WTC11 (cell line): Measurements from ENCODE around the gene SMYD1. TPM values are rescaled to one million over a fixed set of nuclear protein-coding genes. Genes with fewer than 3 reads are reported as not detected.
A peak's percentile ranks its signal among the peaks of the same experiment; 100 is the strongest.

Source experiments
- ATF1 ChIP-seq: sonication (generic); formaldehyde crosslinking; IDR thresholded peaks from 2 replicates; pipeline ENCODE4 v1.8.1; 2023; ENCODE audit warnings: mild to moderate bottlenecking, moderate library complexity, missing genetic modification reagents
- CBFB ChIP-seq: sonication (generic); formaldehyde crosslinking; IDR thresholded peaks from 2 replicates; pipeline ENCODE4 v1.8.1; 2022; ENCODE audit warnings: mild to moderate bottlenecking, low read depth, missing genetic modification reagents
- CREB1 ChIP-seq: sonication (generic); formaldehyde crosslinking; IDR thresholded peaks from 2 replicates; pipeline ENCODE4 v1.8.0; 2023; ENCODE audit warnings: mild to moderate bottlenecking, missing genetic modification reagents
- ESRRA ChIP-seq: sonication (generic); formaldehyde crosslinking; IDR thresholded peaks from 2 replicates; pipeline ENCODE4 v1.8.1; 2022; ENCODE audit warnings: mild to moderate bottlenecking, missing genetic modification reagents, borderline replicate concordance
- FOXP1 ChIP-seq: sonication (generic); formaldehyde crosslinking; IDR thresholded peaks from 2 replicates; pipeline ENCODE4 v1.8.0; 2022; ENCODE audit warnings: missing genetic modification reagents, mild to moderate bottlenecking, moderate library complexity, borderline replicate concordance
- GTF2I ChIP-seq: fragments of 250-450 bp; sonication (Bioruptor Pico); conservative IDR thresholded peaks from 2 replicates; pipeline ENCODE4 v1.4.0; 2021; ENCODE audit warnings: mild to moderate bottlenecking
- JUN ChIP-seq: sonication (generic); formaldehyde crosslinking; IDR thresholded peaks from 2 replicates; pipeline ENCODE4 v1.8.0; 2023; ENCODE audit warnings: mild to moderate bottlenecking, missing genetic modification reagents
- MXD4 ChIP-seq: fragments of 250-450 bp; sonication (Bioruptor Pico); IDR thresholded peaks from 2 replicates; pipeline ENCODE4 v1.8.0; 2021; ENCODE audit warnings: mild to moderate bottlenecking, moderate library complexity, borderline replicate concordance
- MYBL2 ChIP-seq: sonication (generic); formaldehyde crosslinking; IDR thresholded peaks from 2 replicates; pipeline ENCODE4 v1.8.1; 2023; ENCODE audit warnings: mild to moderate bottlenecking, moderate library complexity, missing genetic modification reagents
- PRRX2 ChIP-seq: fragments of 250-450 bp; sonication (Bioruptor Pico); IDR thresholded peaks from 2 replicates; pipeline ENCODE4 v1.8.0; 2021; ENCODE audit warnings: mild to moderate bottlenecking
- RELA ChIP-seq: sonication (generic); formaldehyde crosslinking; IDR thresholded peaks from 2 replicates; pipeline ENCODE4 v1.8.1; 2022; ENCODE audit warnings: missing genetic modification reagents, mild to moderate bottlenecking, borderline replicate concordance
- SMAD3 ChIP-seq: sonication (generic); formaldehyde crosslinking; IDR thresholded peaks from 2 replicates; pipeline ENCODE4 v1.8.0; 2022; ENCODE audit warnings: missing genetic modification reagents, mild to moderate bottlenecking, borderline replicate concordance
- SOX15 ChIP-seq: fragments of 250-450 bp; sonication (Bioruptor Pico); IDR thresholded peaks from 2 replicates; pipeline ENCODE4 v1.9.0; 2021; ENCODE audit warnings: mild to moderate bottlenecking
- TCF7 ChIP-seq: sonication (generic); formaldehyde crosslinking; IDR thresholded peaks from 2 replicates; pipeline ENCODE4 v1.8.0; 2022; ENCODE audit warnings: mild to moderate bottlenecking, low read depth, missing genetic modification reagents, moderate library complexity
- ZNF416 ChIP-seq: fragments of 250-450 bp; sonication (Bioruptor Pico); IDR thresholded peaks from 2 replicates; pipeline ENCODE4 v1.9.0; 2021; ENCODE audit warnings: mild to moderate bottlenecking, inconsistent platforms
- ZNF671 ChIP-seq: fragments of 250-450 bp; sonication (Bioruptor Pico); IDR thresholded peaks from 2 replicates; pipeline ENCODE4 v1.8.0; 2021; ENCODE audit warnings: mild to moderate bottlenecking
- total RNA-seq: library from RNA; stranded (reverse); gene quantifications from 3 replicates; pipeline ENCODE4 v1.2.3, GENCODE V29; 2021
- TF ChIP-seq, protein P1 (sequence below): fragments of 250-450 bp; sonication (Bioruptor Pico); IDR thresholded peaks from 2 replicates; pipeline ENCODE4 v1.9.0; 2021; ENCODE audit warnings: mild to moderate bottlenecking, borderline replicate concordance
- TF ChIP-seq, protein P2 (sequence below): sonication (generic); formaldehyde crosslinking; IDR thresholded peaks from 2 replicates; pipeline ENCODE4 v1.8.1; 2022; ENCODE audit warnings: low read depth, mild to moderate bottlenecking, moderate library complexity, missing genetic modification reagents, borderline replicate concordance
- TF ChIP-seq, protein P3 (sequence below): fragments of 250-450 bp; sonication (Bioruptor Pico); IDR thresholded peaks from 2 replicates; pipeline ENCODE4 v2.1.2; 2022; ENCODE audit warnings: mild to moderate bottlenecking, moderate library complexity
- TF ChIP-seq, protein P4 (sequence below): sonication (generic); formaldehyde crosslinking; IDR thresholded peaks from 2 replicates; pipeline ENCODE4 v1.8.0; 2023; ENCODE audit warnings: missing genetic modification reagents
- TF ChIP-seq, protein P5 (sequence below): sonication (generic); formaldehyde crosslinking; IDR thresholded peaks from 2 replicates; pipeline ENCODE4 v1.8.1; 2023; ENCODE audit warnings: mild to moderate bottlenecking, missing genetic modification reagents
- TF ChIP-seq, protein P6 (sequence below): sonication (generic); formaldehyde crosslinking; IDR thresholded peaks from 2 replicates; pipeline ENCODE4 v1.8.1; 2022; ENCODE audit warnings: missing genetic modification reagents, borderline replicate concordance
- TF ChIP-seq, protein P7 (sequence below): fragments of 250-450 bp; sonication (Bioruptor Pico); IDR thresholded peaks from 2 replicates; pipeline ENCODE4 v1.8.0; 2021; ENCODE audit warnings: mild to moderate bottlenecking

Gene SMYD1
- total RNA-seq, 1 experiment from 2014 or later: not detected

DNA sequence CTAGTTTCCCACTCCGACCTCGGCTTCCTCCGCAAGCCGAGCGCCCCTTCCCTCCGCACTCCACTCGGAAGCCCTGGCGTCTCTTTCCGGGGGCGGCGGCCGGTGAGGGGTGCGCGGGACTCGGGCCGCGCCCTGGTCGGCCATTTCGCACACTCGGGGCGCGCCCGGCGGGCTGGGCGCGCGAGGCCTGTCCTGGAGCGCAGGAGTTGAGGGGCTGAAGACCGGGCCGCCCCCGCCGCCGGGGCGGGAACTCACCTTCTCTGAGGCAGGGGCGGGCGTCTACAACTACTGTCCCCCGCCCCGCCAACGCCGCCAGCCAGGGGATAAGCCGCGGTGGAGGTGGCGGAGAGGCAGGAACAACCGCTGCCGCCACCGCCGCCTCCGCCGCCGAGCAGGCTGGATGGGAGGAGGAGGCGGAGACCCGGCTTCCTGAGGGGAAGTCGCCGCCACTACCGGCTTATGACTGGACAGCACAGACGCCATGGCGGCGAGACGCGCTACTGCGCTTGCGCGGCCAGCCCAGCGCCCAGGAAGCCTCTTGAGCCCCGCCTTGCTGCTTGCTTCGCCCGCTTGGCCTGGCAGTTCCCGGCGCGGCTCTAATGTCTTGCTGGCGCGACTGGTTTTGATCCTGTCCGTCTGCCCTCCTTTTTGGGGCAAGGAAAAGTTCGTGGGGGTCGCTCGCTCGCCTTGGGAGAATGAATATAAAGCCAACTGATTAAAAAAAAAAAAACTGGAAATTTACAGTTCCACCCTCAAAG, 12.1 kb upstream of the SMYD1 start, which contains the start of gene KRCC1 (continued):
- TF ChIP-seq, protein P1, sequence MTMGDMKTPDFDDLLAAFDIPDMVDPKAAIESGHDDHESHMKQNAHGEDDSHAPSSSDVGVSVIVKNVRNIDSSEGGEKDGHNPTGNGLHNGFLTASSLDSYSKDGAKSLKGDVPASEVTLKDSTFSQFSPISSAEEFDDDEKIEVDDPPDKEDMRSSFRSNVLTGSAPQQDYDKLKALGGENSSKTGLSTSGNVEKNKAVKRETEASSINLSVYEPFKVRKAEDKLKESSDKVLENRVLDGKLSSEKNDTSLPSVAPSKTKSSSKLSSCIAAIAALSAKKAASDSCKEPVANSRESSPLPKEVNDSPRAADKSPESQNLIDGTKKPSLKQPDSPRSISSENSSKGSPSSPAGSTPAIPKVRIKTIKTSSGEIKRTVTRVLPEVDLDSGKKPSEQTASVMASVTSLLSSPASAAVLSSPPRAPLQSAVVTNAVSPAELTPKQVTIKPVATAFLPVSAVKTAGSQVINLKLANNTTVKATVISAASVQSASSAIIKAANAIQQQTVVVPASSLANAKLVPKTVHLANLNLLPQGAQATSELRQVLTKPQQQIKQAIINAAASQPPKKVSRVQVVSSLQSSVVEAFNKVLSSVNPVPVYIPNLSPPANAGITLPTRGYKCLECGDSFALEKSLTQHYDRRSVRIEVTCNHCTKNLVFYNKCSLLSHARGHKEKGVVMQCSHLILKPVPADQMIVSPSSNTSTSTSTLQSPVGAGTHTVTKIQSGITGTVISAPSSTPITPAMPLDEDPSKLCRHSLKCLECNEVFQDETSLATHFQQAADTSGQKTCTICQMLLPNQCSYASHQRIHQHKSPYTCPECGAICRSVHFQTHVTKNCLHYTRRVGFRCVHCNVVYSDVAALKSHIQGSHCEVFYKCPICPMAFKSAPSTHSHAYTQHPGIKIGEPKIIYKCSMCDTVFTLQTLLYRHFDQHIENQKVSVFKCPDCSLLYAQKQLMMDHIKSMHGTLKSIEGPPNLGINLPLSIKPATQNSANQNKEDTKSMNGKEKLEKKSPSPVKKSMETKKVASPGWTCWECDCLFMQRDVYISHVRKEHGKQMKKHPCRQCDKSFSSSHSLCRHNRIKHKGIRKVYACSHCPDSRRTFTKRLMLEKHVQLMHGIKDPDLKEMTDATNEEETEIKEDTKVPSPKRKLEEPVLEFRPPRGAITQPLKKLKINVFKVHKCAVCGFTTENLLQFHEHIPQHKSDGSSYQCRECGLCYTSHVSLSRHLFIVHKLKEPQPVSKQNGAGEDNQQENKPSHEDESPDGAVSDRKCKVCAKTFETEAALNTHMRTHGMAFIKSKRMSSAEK (CRISPR knock-in tag): no peak
- no peak for TF ChIP-seq CREB1
- TF ChIP-seq, protein P2, sequence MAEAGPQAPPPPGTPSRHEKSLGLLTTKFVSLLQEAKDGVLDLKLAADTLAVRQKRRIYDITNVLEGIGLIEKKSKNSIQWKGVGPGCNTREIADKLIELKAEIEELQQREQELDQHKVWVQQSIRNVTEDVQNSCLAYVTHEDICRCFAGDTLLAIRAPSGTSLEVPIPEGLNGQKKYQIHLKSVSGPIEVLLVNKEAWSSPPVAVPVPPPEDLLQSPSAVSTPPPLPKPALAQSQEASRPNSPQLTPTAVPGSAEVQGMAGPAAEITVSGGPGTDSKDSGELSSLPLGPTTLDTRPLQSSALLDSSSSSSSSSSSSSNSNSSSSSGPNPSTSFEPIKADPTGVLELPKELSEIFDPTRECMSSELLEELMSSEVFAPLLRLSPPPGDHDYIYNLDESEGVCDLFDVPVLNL: peak; percentile 54; the same call in 1 of the 2 replicates
- TF ChIP-seq MXD4 (CRISPR knock-in tag): no peak
- no peak for TF ChIP-seq ESRRA (CRISPR knock-in tag)
- no peak for TF ChIP-seq PRRX2 (CRISPR knock-in tag)
- TF ChIP-seq, protein P3, sequence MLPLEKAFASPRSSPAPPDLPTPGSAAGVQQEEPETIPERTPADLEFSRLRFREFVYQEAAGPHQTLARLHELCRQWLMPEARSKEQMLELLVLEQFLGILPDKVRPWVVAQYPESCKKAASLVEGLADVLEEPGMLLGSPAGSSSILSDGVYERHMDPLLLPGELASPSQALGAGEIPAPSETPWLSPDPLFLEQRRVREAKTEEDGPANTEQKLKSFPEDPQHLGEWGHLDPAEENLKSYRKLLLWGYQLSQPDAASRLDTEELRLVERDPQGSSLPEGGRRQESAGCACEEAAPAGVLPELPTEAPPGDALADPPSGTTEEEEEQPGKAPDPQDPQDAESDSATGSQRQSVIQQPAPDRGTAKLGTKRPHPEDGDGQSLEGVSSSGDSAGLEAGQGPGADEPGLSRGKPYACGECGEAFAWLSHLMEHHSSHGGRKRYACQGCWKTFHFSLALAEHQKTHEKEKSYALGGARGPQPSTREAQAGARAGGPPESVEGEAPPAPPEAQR: no peak
- no peak for TF ChIP-seq TCF7 (CRISPR knock-in tag)
- TF ChIP-seq, protein P4, sequence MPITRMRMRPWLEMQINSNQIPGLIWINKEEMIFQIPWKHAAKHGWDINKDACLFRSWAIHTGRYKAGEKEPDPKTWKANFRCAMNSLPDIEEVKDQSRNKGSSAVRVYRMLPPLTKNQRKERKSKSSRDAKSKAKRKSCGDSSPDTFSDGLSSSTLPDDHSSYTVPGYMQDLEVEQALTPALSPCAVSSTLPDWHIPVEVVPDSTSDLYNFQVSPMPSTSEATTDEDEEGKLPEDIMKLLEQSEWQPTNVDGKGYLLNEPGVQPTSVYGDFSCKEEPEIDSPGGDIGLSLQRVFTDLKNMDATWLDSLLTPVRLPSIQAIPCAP (CRISPR knock-in tag): no peak
- no peak for TF ChIP-seq GTF2I
- TF ChIP-seq FOXP1 (CRISPR knock-in tag): peak; percentile 82
- TF ChIP-seq, protein P5, sequence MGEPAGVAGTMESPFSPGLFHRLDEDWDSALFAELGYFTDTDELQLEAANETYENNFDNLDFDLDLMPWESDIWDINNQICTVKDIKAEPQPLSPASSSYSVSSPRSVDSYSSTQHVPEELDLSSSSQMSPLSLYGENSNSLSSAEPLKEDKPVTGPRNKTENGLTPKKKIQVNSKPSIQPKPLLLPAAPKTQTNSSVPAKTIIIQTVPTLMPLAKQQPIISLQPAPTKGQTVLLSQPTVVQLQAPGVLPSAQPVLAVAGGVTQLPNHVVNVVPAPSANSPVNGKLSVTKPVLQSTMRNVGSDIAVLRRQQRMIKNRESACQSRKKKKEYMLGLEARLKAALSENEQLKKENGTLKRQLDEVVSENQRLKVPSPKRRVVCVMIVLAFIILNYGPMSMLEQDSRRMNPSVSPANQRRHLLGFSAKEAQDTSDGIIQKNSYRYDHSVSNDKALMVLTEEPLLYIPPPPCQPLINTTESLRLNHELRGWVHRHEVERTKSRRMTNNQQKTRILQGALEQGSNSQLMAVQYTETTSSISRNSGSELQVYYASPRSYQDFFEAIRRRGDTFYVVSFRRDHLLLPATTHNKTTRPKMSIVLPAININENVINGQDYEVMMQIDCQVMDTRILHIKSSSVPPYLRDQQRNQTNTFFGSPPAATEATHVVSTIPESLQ (CRISPR knock-in tag): no peak
- no peak for TF ChIP-seq SOX15 (CRISPR knock-in tag)
- TF ChIP-seq, protein P6, sequence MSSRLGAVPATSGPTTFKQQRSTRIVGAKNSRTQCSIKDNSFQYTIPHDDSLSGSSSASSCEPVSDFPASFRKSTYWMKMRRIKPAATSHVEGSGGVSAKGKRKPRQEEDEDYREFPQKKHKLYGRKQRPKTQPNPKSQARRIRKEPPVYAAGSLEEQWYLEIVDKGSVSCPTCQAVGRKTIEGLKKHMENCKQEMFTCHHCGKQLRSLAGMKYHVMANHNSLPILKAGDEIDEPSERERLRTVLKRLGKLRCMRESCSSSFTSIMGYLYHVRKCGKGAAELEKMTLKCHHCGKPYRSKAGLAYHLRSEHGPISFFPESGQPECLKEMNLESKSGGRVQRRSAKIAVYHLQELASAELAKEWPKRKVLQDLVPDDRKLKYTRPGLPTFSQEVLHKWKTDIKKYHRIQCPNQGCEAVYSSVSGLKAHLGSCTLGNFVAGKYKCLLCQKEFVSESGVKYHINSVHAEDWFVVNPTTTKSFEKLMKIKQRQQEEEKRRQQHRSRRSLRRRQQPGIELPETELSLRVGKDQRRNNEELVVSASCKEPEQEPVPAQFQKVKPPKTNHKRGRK (CRISPR knock-in tag): no peak
- no peak for TF ChIP-seq CBFB (CRISPR knock-in tag)
- TF ChIP-seq ZNF671 (CRISPR knock-in tag): no peak
- TF ChIP-seq ZNF416 (CRISPR knock-in tag): no peak
- no peak for TF ChIP-seq ATF1
- no peak for TF ChIP-seq JUN (CRISPR knock-in tag)
- TF ChIP-seq, protein P7, sequence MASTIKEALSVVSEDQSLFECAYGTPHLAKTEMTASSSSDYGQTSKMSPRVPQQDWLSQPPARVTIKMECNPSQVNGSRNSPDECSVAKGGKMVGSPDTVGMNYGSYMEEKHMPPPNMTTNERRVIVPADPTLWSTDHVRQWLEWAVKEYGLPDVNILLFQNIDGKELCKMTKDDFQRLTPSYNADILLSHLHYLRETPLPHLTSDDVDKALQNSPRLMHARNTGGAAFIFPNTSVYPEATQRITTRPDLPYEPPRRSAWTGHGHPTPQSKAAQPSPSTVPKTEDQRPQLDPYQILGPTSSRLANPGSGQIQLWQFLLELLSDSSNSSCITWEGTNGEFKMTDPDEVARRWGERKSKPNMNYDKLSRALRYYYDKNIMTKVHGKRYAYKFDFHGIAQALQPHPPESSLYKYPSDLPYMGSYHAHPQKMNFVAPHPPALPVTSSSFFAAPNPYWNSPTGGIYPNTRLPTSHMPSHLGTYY (CRISPR knock-in tag): no peak
- TF ChIP-seq RELA: no peak
- 0 out of 2 replicates have a peak, but pooled peaks have one; percentile 74 for TF ChIP-seq MYBL2 (CRISPR knock-in tag)
- TF ChIP-seq SMAD3 (CRISPR knock-in tag): 0 out of 2 replicates have a peak, but pooled peaks have one; percentile 45
